ENCODE results near the gene CPTP. TPM values are rescaled to one million over a fixed set of nuclear protein-coding genes. Genes with fewer than 3 reads are reported as not detected.

The CPTP gene
- total and polyA plus RNA-seq, 2 of the 13 experiments (the other 11 are each of a cell fraction or from before 2014, with no cell fraction given): 5.5 to 9.3 TPM

GRCh38 chr1:1281533-1282321 is 42.9 kb upstream of the CPTP start (continued):
- TF ChIP-seq SMARCC2 (IDR thresholded peaks at IDR 0.05) (no peak), ISL2 (CRISPR knock-in tag; IDR thresholded peaks at IDR 0.05) (no peak), ZNF260 (CRISPR knock-in tag; IDR thresholded peaks at IDR 0.05; ENCODE audit: borderline replicate concordance, low read depth) (no peak), ZNF121 (CRISPR knock-in tag; IDR thresholded peaks at IDR 0.05) (peak; percentile 70), SNAPC4 (CRISPR knock-in tag; IDR thresholded peaks at IDR 0.05) (no peak), ZBTB37 (CRISPR knock-in tag; IDR thresholded peaks at IDR 0.05) (peak; percentile 69), ZNF597 (CRISPR knock-in tag; IDR thresholded peaks at IDR 0.05) (no peak)
- TF ChIP-seq, protein P1, sequence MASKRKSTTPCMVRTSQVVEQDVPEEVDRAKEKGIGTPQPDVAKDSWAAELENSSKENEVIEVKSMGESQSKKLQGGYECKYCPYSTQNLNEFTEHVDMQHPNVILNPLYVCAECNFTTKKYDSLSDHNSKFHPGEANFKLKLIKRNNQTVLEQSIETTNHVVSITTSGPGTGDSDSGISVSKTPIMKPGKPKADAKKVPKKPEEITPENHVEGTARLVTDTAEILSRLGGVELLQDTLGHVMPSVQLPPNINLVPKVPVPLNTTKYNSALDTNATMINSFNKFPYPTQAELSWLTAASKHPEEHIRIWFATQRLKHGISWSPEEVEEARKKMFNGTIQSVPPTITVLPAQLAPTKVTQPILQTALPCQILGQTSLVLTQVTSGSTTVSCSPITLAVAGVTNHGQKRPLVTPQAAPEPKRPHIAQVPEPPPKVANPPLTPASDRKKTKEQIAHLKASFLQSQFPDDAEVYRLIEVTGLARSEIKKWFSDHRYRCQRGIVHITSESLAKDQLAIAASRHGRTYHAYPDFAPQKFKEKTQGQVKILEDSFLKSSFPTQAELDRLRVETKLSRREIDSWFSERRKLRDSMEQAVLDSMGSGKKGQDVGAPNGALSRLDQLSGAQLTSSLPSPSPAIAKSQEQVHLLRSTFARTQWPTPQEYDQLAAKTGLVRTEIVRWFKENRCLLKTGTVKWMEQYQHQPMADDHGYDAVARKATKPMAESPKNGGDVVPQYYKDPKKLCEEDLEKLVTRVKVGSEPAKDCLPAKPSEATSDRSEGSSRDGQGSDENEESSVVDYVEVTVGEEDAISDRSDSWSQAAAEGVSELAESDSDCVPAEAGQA (IDR thresholded peaks at IDR 0.05; ENCODE audit: low read depth): no peak
- TF ChIP-seq, protein P1 (CRISPR knock-in tag; IDR thresholded peaks at IDR 0.05; ENCODE audit: borderline replicate concordance): no peak
- TF ChIP-seq, protein P2, sequence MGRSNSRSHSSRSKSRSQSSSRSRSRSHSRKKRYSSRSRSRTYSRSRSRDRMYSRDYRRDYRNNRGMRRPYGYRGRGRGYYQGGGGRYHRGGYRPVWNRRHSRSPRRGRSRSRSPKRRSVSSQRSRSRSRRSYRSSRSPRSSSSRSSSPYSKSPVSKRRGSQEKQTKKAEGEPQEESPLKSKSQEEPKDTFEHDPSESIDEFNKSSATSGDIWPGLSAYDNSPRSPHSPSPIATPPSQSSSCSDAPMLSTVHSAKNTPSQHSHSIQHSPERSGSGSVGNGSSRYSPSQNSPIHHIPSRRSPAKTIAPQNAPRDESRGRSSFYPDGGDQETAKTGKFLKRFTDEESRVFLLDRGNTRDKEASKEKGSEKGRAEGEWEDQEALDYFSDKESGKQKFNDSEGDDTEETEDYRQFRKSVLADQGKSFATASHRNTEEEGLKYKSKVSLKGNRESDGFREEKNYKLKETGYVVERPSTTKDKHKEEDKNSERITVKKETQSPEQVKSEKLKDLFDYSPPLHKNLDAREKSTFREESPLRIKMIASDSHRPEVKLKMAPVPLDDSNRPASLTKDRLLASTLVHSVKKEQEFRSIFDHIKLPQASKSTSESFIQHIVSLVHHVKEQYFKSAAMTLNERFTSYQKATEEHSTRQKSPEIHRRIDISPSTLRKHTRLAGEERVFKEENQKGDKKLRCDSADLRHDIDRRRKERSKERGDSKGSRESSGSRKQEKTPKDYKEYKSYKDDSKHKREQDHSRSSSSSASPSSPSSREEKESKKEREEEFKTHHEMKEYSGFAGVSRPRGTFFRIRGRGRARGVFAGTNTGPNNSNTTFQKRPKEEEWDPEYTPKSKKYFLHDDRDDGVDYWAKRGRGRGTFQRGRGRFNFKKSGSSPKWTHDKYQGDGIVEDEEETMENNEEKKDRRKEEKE (IDR thresholded peaks at IDR 0.05): no peak
